ENCODE measurements around the gene TOR2A. TPM values are rescaled to one million over a fixed set of nuclear protein-coding genes. Genes with fewer than 3 reads are reported as not detected.

TOR2A gene
- total RNA-seq, 1 donor from 2014 or later = 15.1 TPM

DNA sequence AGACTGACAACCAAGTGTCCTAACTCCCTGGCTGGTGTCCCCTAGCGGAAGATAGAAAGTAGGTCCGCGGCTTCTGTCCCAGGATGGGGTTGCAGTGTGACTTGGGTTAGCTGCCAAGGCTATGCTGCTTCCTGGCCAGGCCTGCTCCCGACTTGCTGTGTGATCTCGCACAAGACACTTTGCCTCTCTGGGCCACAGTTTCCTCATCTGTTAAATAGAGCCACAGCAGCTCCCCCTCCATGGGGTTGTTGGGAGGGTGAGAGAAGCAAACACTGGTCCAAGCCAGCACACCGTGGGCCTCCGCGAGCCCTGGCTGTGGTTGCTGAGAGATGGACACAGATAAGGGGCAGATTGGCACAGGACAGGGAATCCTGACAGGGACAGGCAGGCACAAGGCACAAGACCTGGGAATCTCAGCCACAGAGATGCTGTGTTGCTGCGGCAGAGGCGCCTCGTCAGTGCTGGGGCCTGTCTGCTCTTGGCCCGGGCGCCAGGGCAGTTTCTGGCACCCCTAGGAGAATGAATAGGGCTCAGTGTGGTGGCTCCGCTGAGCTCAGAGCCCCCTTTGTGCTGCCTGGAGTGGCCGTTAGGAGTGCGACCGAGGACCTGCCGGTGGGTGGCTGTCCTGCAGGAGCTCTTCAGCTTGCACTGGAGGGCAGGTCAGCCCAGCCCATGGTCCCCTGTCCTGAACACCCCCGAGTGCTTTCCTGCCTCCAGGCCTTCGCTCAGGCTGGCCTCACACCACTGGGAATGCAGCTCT lies 45.2 kb upstream of the TOR2A start:
- intact Hi-C loops (cut with micrococcal nuclease) = no loop called here
- Mint-ChIP-seq H3K9me3 (no peaks in the 10 kb centered on the region), H3K4me1 (peaks cover 68% of the 10 kb centered on the region), H3K4me3 (no peak overlapping the region), H3K27me3 (no peaks in the 10 kb centered on the region), H3K36me3 (ENCODE audit: low read depth) (peaks cover 13% of the 10 kb centered on the region), H3K27ac (peak overlapping the region; percentile 98)
- no peak for TF ChIP-seq CTCF (IDR thresholded peaks at IDR 0.05)
- ATAC-seq (ENCODE audit: low read depth) (no peak), DNase-seq (no peak)
- POLR2A ChIA-PET = interaction anchor here (0.6 to 3.7 kb wide), 12 partner anchors 10 to 1492 kb away, joined by 3 to 65 read pairs (median 9); partner anchors contain the start of genes LRSAM1, RPL12, SLC2A8 and ST6GALNAC4
- CTCF ChIA-PET = interaction anchor here (1.2 to 2.7 kb wide), 2 partner anchors 46 to 89 kb away, joined by 4 to 11 read pairs; partner anchors contain the start of gene TOR2A

DNA sequence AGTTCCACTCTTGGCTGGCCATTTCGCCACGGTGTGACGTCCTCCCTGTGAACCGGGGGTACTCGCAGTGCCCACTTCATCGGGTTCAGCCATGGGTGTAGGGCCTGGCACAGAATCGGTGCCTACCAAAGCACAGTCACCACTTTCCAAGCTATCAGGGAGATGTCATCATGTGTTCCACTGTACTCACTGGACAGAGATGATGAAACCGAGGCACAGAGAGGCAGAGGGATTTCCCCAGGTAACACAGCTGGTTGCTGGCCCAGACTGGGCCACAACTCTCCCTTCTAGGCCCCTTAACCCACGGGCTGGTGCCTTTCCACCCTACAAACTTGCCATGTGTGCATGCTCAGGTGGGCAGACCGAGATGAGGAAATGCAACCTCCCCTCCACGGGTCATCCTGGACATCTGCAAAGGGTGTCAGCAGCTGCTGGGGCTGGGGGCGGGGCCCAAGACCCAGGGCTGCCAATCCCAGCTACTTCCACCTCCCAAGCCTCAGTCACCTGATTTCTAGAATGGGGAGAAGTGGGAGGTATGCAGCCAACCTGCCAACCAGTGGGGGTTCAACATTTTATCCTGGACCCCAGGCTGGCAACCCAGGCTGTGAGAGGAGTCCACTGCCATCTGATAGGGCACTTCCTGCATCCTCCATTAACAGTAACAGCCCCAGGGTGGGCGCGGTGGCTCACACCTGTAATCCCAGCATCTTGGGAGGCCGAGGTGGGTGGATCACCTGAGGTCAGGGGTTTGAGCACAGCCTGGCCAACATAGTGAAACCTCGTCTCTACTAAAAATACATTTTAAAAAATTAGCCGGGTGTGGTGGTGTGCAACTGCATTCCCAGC lies 44.3 kb upstream of the TOR2A start:
- POLR2A ChIA-PET = interaction anchor here (0.6 to 3.7 kb wide), 26 partner anchors 8 to 1493 kb away, joined by 3 to 65 read pairs (median 6); partner anchors contain the start of genes LRSAM1, PTRH1, RPL12 and SLC25A25
- Mint-ChIP-seq H3K4me1 (peaks cover 70% of the 10 kb centered on the region), H3K36me3 (ENCODE audit: low read depth) (peaks cover 17% of the 10 kb centered on the region), H3K27me3 (no peaks in the 10 kb centered on the region), H3K27ac (peak overlapping the region; percentile 98), H3K4me3 (peak overlapping the region; percentile 94), H3K9me3 (no peaks in the 10 kb centered on the region)
- DNase-seq (peak; percentile 63), ATAC-seq (ENCODE audit: low read depth) (peak; percentile 61)
- CTCF ChIA-PET = interaction anchor here (0.9 to 2.7 kb wide), 6 partner anchors 10 to 142 kb away, joined by 3 to 11 read pairs (median 3); partner anchors contain the start of genes ST6GALNAC4 and TOR2A
- intact Hi-C loops (cut with micrococcal nuclease) = loop anchor here (1.0 to 5.0 kb wide), 3 partner anchors 8 to 348 kb away; partner anchors contain the start of genes LRSAM1, PTGES2 and RPL12
- TF ChIP-seq CTCF (IDR thresholded peaks at IDR 0.05) = no peak

GRCh38 chr9:127778280-127779135 lies 43.4 kb upstream of the TOR2A start, which contains the start of gene SH2D3C:
TSS of gene SH2D3C (minus strand) at chr9:127778666. CDS start at chr9:127778627, 39 bp downstream.
- H3K4me1 Mint-ChIP-seq = peaks cover 69% of the 10 kb centered on the region
- peaks cover 25% of the 10 kb centered on the region for H3K36me3 Mint-ChIP-seq (ENCODE audit: low read depth)
- no peaks in the 10 kb centered on the region for H3K9me3 Mint-ChIP-seq
- ATAC-seq (ENCODE audit: low read depth) (peak; percentile 52), DNase-seq (peak; percentile 66)
- peak within 1 kb of the TSS; percentile 98 for H3K27ac Mint-ChIP-seq
- peak within 1 kb of the TSS; percentile 94 for H3K4me3 Mint-ChIP-seq
- no peaks in the 10 kb centered on the region for H3K27me3 Mint-ChIP-seq
- no peak for TF ChIP-seq CTCF (IDR thresholded peaks at IDR 0.05)
- ChIA-PET CTCF (interaction anchor here (0.9 to 2.7 kb wide), 6 partner anchors 9 to 142 kb away, joined by 3 to 11 read pairs (median 3); partner anchors contain the start of genes ST6GALNAC4 and TOR2A), POLR2A (interaction anchor here (0.6 to 3.7 kb wide), 29 partner anchors 8 to 865 kb away, joined by 3 to 65 read pairs (median 5); partner anchors contain the start of genes LRSAM1, PTRH1, RPL12 and SLC25A25)
- intact Hi-C loops (cut with micrococcal nuclease) = loop anchor here (1.0 to 5.0 kb wide), 3 partner anchors 7 to 349 kb away; partner anchors contain the start of genes LRSAM1, PTGES2 and RPL12

DNA sequence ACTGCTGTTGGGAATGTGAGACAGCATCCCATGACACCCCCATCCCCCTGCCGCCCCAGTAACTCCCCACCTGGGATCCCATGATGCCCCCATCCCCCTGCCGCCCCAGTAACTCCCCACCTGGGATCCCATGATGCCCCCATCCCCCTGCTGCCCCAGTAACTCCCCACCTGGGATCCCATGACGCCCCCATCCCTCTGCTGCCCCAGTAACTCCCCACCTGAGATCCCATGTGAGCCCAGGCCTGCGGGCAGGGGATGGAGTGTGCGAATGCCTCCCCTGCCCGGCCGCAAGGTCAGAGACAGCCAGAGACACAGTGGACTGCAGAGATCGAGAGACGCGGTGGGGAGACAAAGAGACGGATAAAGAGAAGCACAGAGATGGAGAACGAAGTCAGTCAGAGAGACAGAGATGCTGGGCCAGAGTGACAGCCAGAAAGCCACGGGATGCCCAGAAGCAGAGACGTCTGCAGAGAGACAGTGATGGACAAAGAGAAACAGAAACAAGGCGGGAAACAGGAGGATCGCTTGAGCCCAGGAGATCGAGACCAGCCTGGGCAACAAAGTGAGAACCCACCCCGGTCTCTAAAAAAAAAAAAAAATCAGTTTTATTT lies 42.4 kb upstream of the TOR2A start:
- POLR2A ChIA-PET = interaction anchor here (0.7 to 3.7 kb wide), 10 partner anchors 20 to 193 kb away, joined by 3 to 65 read pairs (median 5); partner anchors contain the start of gene ST6GALNAC4
- ATAC-seq (ENCODE audit: low read depth) (no peak), DNase-seq (no peak)
- Mint-ChIP-seq H3K4me1 (peaks cover 59% of the 10 kb centered on the region), H3K4me3 (peak overlapping the region; percentile 94), H3K27ac (peak overlapping the region; percentile 98), H3K27me3 (no peaks in the 10 kb centered on the region), H3K36me3 (ENCODE audit: low read depth) (peaks cover 36% of the 10 kb centered on the region), H3K9me3 (no peaks in the 10 kb centered on the region)
- CTCF ChIA-PET = interaction anchor here (1.0 kb wide), 1 partner anchor 9 kb away, joined by 3 read pairs; no protein-coding TSS in a partner anchor
- intact Hi-C loops (cut with micrococcal nuclease) = loop anchor here (5.0 kb wide), 1 partner anchor 350 kb away; the partner anchor contains the start of gene PTGES2
- no peak for TF ChIP-seq CTCF (IDR thresholded peaks at IDR 0.05)

All from activated B cell treated with CpG ODN at 0.5 μM for 24 hours (primary cell).